Gastroesophageal sphincter (tissue), 4 donors: ENCODE data around the gene BAIAP2. TPM values are rescaled to one million over a fixed set of nuclear protein-coding genes. Genes with fewer than 3 reads are reported as not detected.

Experiments used
- ATAC-seq: fragments of 150-250 bp; one replicate; pipeline ENCODE4 v1.9.1; 2016; ENCODE audit warnings: mild to moderate bottlenecking, moderate library complexity
- H3K27ac ChIP-seq, 4 donors: fragments of 200-600 bp; sonication (generic) in 3 of 4; 1 replicate in 3 of 4; 2 replicates in 1 of 4; pipeline ENCODE4 v1.5.1; 2016 to 2019
- H3K27me3 ChIP-seq: fragments of 200-600 bp; sonication (generic); one replicate; pipeline ENCODE4 v1.5.1; 2019
- H3K36me3 ChIP-seq, 2 donors: fragments of 200-600 bp; sonication (generic); one replicate each; pipeline ENCODE4 v1.5.1; 2019; ENCODE audit warnings: control low read depth in 1 of 2
- H3K4me1 ChIP-seq, 3 donors: fragments of 200-600 bp; sonication (generic); 1 replicate in 2 of 3; 2 replicates in 1 of 3; pipeline ENCODE4 v1.5.1; 2016 to 2019; ENCODE audit warnings: control low read depth in 2 of 3
- H3K4me3 ChIP-seq, 2 donors: fragments of 200-600 bp; sonication (generic); one replicate each; pipeline ENCODE4 v1.5.1; 2019; ENCODE audit warnings: mild to moderate bottlenecking in 1 of 2, moderate library complexity in 1 of 2
- H3K9me3 ChIP-seq, 3 donors: fragments of 200-600 bp; sonication (generic); one replicate each; pipeline ENCODE4 v1.5.1; 2017 to 2019; ENCODE audit warnings: control low read depth in 2 of 3
- EP300 ChIP-seq: sonication (generic); formaldehyde crosslinking; IDR thresholded peaks from one replicate; pipeline ENCODE4 v1.6.1; 2017; ENCODE audit warnings: antibody characterized with exemption, mild to moderate bottlenecking
- POLR2A ChIP-seq, 2 donors: fragments of 450-650 bp; IDR thresholded peaks; one replicate each; pipeline ENCODE4 v1.6.1; 2017; ENCODE audit warnings: antibody characterized with exemption in 2 of 2, mild to moderate bottlenecking in 2 of 2, moderate library complexity in 1 of 2
- POLR2AphosphoS5 ChIP-seq: sonication (generic); formaldehyde crosslinking; IDR thresholded peaks from one replicate; pipeline ENCODE4 v1.6.1; 2017; ENCODE audit warnings: antibody characterized with exemption
- WGBS, 2 donors: methylation state at CpG; one replicate each; pipeline ENCODE4 v1.1.5; 2018; ENCODE audit warnings: low coverage in 1 of 2; 5-methylcytosine and 5-hydroxymethylcytosine counted together
- total RNA-seq, 4 donors: library from RNA; depleted of rRNA; stranded (reverse); fragments of >200 nt; gene quantifications; one replicate each; pipeline ENCODE4 v1.1.0, GENCODE V29; 2016
- TF ChIP-seq, protein P1 (sequence below), 4 experiments: fragments of 200-600 bp in 2 of 4; fragments of 450-650 bp in 2 of 4; sonication (generic) in 1 of 4; IDR thresholded peaks; one replicate each; pipeline ENCODE4 v1.5.1; 2017 to 2019; ENCODE audit warnings: antibody characterized with exemption in 4 of 4, mild to moderate bottlenecking in 2 of 4, moderate library complexity in 2 of 4

The BAIAP2 gene
- total RNA-seq, 4 donors from 2014 or later = 32.7 to 54.9 (median 40.6) TPM

DNA sequence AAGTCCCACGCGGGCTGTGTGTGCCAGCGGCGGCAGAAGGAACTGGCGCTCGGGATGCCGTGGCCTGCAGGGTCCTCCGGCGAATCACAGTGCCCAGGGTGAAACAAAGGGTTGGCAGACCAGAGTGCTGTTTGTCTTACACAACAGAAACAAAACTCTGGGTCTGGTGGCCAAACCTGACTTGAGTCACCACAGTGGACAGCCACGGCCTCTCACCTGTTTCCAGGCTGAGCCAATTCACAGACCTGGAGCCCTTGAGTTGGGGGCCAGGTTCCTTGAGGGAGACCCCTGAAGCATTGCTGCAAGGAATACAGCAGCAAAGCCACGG is 45.4 kb upstream of the BAIAP2 start:
- no peaks in the 10 kb centered on the region for H3K27me3 ChIP-seq
- H3K4me3 ChIP-seq = no peak overlapping the region
- H3K36me3 ChIP-seq = peaks cover 0 to 5% of the 10 kb centered on the region in 2 donors
- no peak for TF ChIP-seq POLR2A (IDR thresholded peaks at IDR 0.05)
- TF ChIP-seq, protein P1, sequence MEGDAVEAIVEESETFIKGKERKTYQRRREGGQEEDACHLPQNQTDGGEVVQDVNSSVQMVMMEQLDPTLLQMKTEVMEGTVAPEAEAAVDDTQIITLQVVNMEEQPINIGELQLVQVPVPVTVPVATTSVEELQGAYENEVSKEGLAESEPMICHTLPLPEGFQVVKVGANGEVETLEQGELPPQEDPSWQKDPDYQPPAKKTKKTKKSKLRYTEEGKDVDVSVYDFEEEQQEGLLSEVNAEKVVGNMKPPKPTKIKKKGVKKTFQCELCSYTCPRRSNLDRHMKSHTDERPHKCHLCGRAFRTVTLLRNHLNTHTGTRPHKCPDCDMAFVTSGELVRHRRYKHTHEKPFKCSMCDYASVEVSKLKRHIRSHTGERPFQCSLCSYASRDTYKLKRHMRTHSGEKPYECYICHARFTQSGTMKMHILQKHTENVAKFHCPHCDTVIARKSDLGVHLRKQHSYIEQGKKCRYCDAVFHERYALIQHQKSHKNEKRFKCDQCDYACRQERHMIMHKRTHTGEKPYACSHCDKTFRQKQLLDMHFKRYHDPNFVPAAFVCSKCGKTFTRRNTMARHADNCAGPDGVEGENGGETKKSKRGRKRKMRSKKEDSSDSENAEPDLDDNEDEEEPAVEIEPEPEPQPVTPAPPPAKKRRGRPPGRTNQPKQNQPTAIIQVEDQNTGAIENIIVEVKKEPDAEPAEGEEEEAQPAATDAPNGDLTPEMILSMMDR (IDR thresholded peaks at IDR 0.05) = no peak
- peaks cover 0 to 69% (median 14%) of the 10 kb centered on the region in 3 donors for H3K4me1 ChIP-seq
- ATAC-seq = no peak
- H3K27ac ChIP-seq = no peak overlapping the region
- H3K9me3 ChIP-seq = no peaks in the 10 kb centered on the region
- 86 to 88% methylated on average over 1 to 8 of the region's 11 CpGs for WGBS, 2 donors

DNA sequence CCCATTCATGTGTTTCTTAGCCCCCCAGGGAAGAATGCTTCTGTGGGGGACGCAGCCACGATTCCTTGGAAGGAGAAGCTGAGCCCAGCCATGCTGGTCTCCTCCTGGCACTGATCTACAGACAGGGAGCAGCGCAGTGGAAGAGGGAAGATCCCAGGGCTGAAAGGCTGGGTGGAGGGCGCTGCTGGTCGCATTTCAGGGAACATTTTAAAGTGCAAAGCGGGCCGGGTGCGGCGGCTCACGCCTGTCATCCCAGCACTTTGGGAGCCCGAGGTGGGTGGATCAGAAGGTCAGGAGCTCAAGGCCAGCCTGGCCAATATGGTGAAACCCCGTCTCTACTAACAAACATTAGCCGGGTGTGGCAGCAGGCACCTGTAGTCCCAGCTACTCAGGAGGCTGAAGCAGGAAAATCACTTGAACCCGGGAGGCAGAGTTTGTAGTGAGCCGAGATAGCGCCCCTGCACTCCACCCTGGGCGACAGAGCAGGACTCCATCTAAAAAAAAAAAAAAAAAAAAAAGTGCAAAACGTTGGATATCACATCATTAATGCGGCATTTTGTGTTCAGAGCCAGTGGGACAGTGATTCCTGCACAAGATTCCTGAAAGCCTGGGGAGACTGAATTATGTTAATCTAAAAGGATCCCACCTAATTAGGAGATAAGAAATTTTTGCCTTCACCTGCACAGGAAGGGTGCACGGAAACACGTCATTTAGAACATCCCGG is 43.9 kb upstream of the BAIAP2 start:
- Histone ChIP-seq H3K36me3 (peaks cover 0 to 21% of the 10 kb centered on the region in 2 donors), H3K4me3 (peak overlapping the region; percentile 92 to 100), H3K27ac (peak overlapping the region in 3 of 4 donors; percentile 59 to 86 (median 68)), H3K9me3 (no peaks in the 10 kb centered on the region), H3K27me3 (no peaks in the 10 kb centered on the region), H3K4me1 (peaks cover 0 to 62% (median 14%) of the 10 kb centered on the region in 3 donors)
- no peak for ATAC-seq
- TF ChIP-seq POLR2A (IDR thresholded peaks at IDR 0.05) (no peak), EP300 (no peak), POLR2AphosphoS5 (no peak)
- TF ChIP-seq, protein P1 (IDR thresholded peaks at IDR 0.05) = no peak
- 29 to 55% methylated on average over 10 to 13 of the region's 22 CpGs for WGBS, 2 donors

DNA sequence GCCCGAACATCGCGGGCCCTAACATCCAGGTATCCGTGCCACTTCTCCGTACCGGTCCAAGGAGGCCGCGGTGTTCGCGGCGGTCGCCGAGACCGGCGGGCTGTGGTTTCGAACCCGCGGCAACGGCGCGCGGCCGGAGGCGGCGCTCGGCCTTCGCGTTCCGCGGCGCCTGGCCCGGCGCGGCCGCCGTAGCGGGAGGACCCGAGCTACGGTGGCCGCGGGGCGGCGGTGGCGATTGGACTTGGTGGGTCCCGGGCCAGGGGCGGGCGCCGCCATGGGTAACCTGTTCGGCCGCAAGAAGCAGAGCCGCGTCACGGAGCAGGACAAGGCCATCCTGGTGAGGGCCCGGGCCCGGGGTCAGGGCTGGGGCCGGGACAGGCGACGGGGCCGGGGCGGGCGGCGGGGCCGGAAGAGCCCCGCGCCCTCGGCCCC is 43.3 kb upstream of the BAIAP2 start, which contains the start of gene CHMP6:
CHMP6 (plus strand) TSS at position 197 of the 432 bp plus-strand sequence; CDS start at position 275, 78 bp downstream.
- H3K27me3 ChIP-seq = no peaks in the 10 kb centered on the region
- no peaks in the 10 kb centered on the region for H3K9me3 ChIP-seq
- H3K4me3 ChIP-seq = peak within 1 kb of the TSS; percentile 92 to 100
- ATAC-seq = peak; percentile 58
- peaks cover 0 to 61% (median 14%) of the 10 kb centered on the region in 3 donors for H3K4me1 ChIP-seq
- H3K36me3 ChIP-seq = peaks cover 0 to 26% of the 10 kb centered on the region in 2 donors
- TF ChIP-seq POLR2A (IDR thresholded peaks at IDR 0.05) (peak; percentile 24 to 31), POLR2AphosphoS5 (peak; percentile 46), EP300 (no peak)
- TF ChIP-seq, protein P1 (IDR thresholded peaks at IDR 0.05) = peak in 3 of 4 experiments; percentile 62 to 75 (median 69)
- H3K27ac ChIP-seq = peak within 1 kb of the TSS in 3 of 4 donors; percentile 59 to 86 (median 68)
- 0% methylated on average over 1 to 6 of the region's 66 CpGs for WGBS, 2 donors

DNA sequence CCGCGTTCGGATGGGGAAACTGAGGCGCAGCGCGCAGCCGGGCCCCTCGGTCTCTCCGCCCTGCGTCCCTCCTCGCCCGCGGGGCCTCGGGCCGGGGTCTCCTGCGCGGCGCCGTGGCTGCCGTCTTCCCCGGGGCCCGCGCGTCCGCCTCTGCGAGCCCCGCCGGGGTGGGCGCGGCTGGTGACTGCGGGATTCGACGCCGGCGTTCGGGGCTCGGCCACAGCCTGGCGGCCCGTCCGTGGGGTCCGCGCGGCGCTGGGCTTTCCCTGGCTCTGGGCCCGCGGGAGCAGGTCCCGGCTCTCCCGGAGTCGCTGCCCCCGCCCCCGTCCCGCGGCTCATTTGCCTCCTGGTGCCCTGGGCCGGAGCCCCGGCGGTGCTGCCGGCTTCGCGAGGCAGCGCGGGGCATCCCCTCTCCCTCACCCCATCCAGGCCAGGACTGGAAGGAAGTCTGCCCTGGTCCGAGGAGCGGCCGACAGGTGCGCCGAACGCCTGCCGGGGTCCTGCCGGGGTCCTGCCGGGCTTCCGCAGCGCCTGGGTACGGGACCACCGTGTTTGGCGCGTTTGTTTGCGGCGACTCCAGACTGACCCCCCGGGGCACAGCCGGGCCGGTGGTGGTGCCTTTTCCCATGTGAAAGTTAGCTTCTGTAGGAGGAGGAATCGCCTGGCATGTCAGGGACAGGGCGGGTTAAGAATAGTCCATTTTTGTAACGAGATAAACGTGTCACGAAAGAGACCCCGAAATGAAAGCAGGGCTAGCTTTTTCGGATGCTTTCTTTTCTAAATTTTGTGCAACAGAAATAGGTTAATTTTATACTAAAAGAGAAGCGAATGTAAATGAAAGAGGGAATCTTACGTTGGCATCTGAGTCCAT is 42.6 kb upstream of the BAIAP2 start:
- peak; percentile 29 for ATAC-seq
- peaks cover 0 to 55% (median 14%) of the 10 kb centered on the region in 3 donors for H3K4me1 ChIP-seq
- WGBS, 2 donors = 8 to 16% methylated on average over 9 to 12 of the region's 90 CpGs

More for the DNA sequence above, 42.6 kb upstream of the BAIAP2 start:
- H3K27me3 ChIP-seq = no peaks in the 10 kb centered on the region
- H3K27ac ChIP-seq = peak overlapping the region in 3 of 4 donors; percentile 59 to 86 (median 68)
- H3K36me3 ChIP-seq = peaks cover 0 to 33% of the 10 kb centered on the region in 2 donors
- H3K9me3 ChIP-seq = no peaks in the 10 kb centered on the region
- TF ChIP-seq, protein P1 (IDR thresholded peaks at IDR 0.05) = no peak
- no peak for TF ChIP-seq EP300
- TF ChIP-seq POLR2AphosphoS5 = no peak
- no peak for TF ChIP-seq POLR2A (IDR thresholded peaks at IDR 0.05)
- peak overlapping the region; percentile 92 to 100 for H3K4me3 ChIP-seq
